SK-N-SH (cell line): Measurements from ENCODE around the gene TRIM27. TPM values are rescaled to one million over a fixed set of nuclear protein-coding genes. Genes with fewer than 3 reads are reported as not detected.

Experiments
- CTCF ChIA-PET: fragments of 300-600, 350-600 bp; formaldehyde crosslinking; extraction: SDS; loops from one replicate; lab custom pipeline; 2021; lab: Yijun Ruan, JAX
- POLR2A ChIA-PET: fragments of 350-600 bp; sonication (Branson Sonifier 250); formaldehyde crosslinking; extraction: SDS; loops from one replicate; lab custom pipeline; 2020; ENCODE audit warnings: antibody characterized with exemption, inconsistent platforms; lab: Yijun Ruan, JAX
- DNase-seq: peaks from one replicate; pipeline ENCODE4 v3.0.0; 2012
- H2AFZ ChIP-seq: fragments of 200-600 bp; sonication (generic); 2 replicates; pipeline ENCODE4 v1.8.1; 2016; ENCODE audit warnings: antibody characterized with exemption, mild to moderate bottlenecking, low read depth
- H3F3A ChIP-seq: fragments of 200-600 bp; sonication (generic); replicated peaks from 2 replicates; pipeline ENCODE3; 2016; ENCODE audit warnings: antibody characterized with exemption, mild to moderate bottlenecking; ENCODE audit not compliant: insufficient read depth
- H3K27ac ChIP-seq, 2 experiments: fragments of 200-500 bp in 1 of 2; fragments of 200-600 bp in 1 of 2; sonication (Bioruptor generic) in 1 of 2; sonication (generic), shearing (Covaris generic) in 1 of 2; 2 replicates each; pipeline versions ENCODE4 v1.5.1 to v1.6.1; 2014 to 2016; ENCODE audit warnings: low read depth in 2 of 2, inconsistent platforms in 1 of 2, low read length in 1 of 2, mild to moderate bottlenecking in 1 of 2, mixed read lengths in 1 of 2
- H3K27me3 ChIP-seq: fragments of 200-600 bp; sonication (generic), shearing (Covaris generic); 2 replicates; pipeline ENCODE4 v1.6.1; 2016; ENCODE audit warnings: mixed run types; ENCODE audit not compliant: insufficient read depth
- H3K36me3 ChIP-seq, 2 experiments: fragments of 200-500 bp in 1 of 2; fragments of 200-600 bp in 1 of 2; sonication (Bioruptor generic) in 1 of 2; sonication (generic) in 1 of 2; replicated peaks in 1 of 2; 2 replicates each; pipeline versions ENCODE3 to v1.5.1; 2014 to 2016; ENCODE audit warnings: low read length in 1 of 2, mild to moderate bottlenecking in 1 of 2; ENCODE audit not compliant: insufficient read depth in 2 of 2, control insufficient read depth in 1 of 2
- H3K4me1 ChIP-seq, 2 experiments: fragments of 200-500 bp in 1 of 2; fragments of 200-600 bp in 1 of 2; sonication (Bioruptor generic) in 1 of 2; sonication (generic), shearing (Covaris generic) in 1 of 2; 2 replicates each; pipeline versions ENCODE4 v1.5.1 to v1.6.1; 2014 to 2016; ENCODE audit warnings: low read depth in 1 of 2, low read length in 1 of 2, mixed run types in 1 of 2; ENCODE audit not compliant: insufficient read depth in 2 of 2, control insufficient read depth in 1 of 2
- H3K4me2 ChIP-seq: fragments of 200-600 bp; sonication (generic), shearing (Covaris generic); 2 replicates; pipeline ENCODE4 v1.6.1; 2017; ENCODE audit warnings: mixed run types
- H3K4me3 ChIP-seq, 2 experiments: fragments of 200-500 bp in 1 of 2; fragments of 200-600 bp in 1 of 2; sonication (Bioruptor generic) in 1 of 2; sonication (generic), shearing (Covaris generic) in 1 of 2; 2 replicates each; pipeline versions ENCODE4 v1.5.1 to v1.8.1; 2014 to 2016; ENCODE audit warnings: low read depth in 2 of 2, inconsistent platforms in 1 of 2, low read length in 1 of 2, mild to moderate bottlenecking in 1 of 2, mixed read lengths in 1 of 2, moderate library complexity in 1 of 2
- H3K79me2 ChIP-seq: fragments of 200-600 bp; sonication (generic); 2 replicates; pipeline ENCODE4 v1.8.1; 2017; ENCODE audit warnings: mild to moderate bottlenecking; ENCODE audit not compliant: insufficient read depth
- H3K9ac ChIP-seq: fragments of 200-600 bp; sonication (generic); 2 replicates; pipeline ENCODE4 v1.6.1; 2017; ENCODE audit warnings: mixed run types
- H3K9me2 ChIP-seq: fragments of 200-600 bp; sonication (generic); 2 replicates; pipeline ENCODE4 v1.6.1; 2017; ENCODE audit warnings: mixed run types
- H3K9me3 ChIP-seq: fragments of 200-600 bp; sonication (generic); 2 replicates; pipeline ENCODE4 v1.6.1; 2017; ENCODE audit warnings: mixed run types, mild to moderate bottlenecking, moderate library complexity
- H4K20me1 ChIP-seq: fragments of 200-600 bp; sonication (generic); 2 replicates; pipeline ENCODE4 v1.6.1; 2017; ENCODE audit warnings: mild to moderate bottlenecking, mixed run types; ENCODE audit not compliant: insufficient read depth
- EP300 ChIP-seq, 2 experiments: IDR thresholded peaks; 2 replicates each; pipeline versions ENCODE4 v1.4.0 to v1.6.1; 2012; ENCODE audit warnings: borderline replicate concordance in 1 of 2, low read depth in 1 of 2, low read length in 1 of 2
- EZH2phosphoT487 ChIP-seq: fragments of 200-600 bp; sonication (generic); IDR thresholded peaks from 2 replicates; pipeline ENCODE4 v1.6.1; 2017; ENCODE audit warnings: low read depth, mixed run types, mild to moderate bottlenecking, antibody characterized with exemption, moderate library complexity, borderline replicate concordance
- GABPA ChIP-seq: IDR thresholded peaks from 2 replicates; pipeline ENCODE4 v1.4.0; 2012; ENCODE audit warnings: low read depth, mild to moderate bottlenecking
- MEF2A ChIP-seq: IDR thresholded peaks from 2 replicates; pipeline ENCODE4 v1.4.0; 2012; ENCODE audit warnings: low read depth, borderline replicate concordance
- MXI1 ChIP-seq: IDR thresholded peaks from 2 replicates; pipeline ENCODE4 v1.6.1; 2012; ENCODE audit warnings: mild to moderate bottlenecking, low read depth, low read length, improper control_type of control experiment
- NRF1 ChIP-seq: IDR thresholded peaks from 2 replicates; pipeline ENCODE4 v1.6.1; 2012; ENCODE audit warnings: low read depth, mild to moderate bottlenecking, low read length
- RAD21 ChIP-seq: IDR thresholded peaks from 2 replicates; pipeline ENCODE4 v1.6.1; 2012; ENCODE audit warnings: mild to moderate bottlenecking, low read length
- RXRA ChIP-seq: IDR thresholded peaks from 2 replicates; pipeline ENCODE4 v1.4.0; 2012; ENCODE audit warnings: low read depth, mild to moderate bottlenecking, borderline replicate concordance
- SIN3A ChIP-seq: IDR thresholded peaks from 2 replicates; pipeline ENCODE4 v1.6.1; 2012; ENCODE audit warnings: low read depth, mild to moderate bottlenecking, low read length, moderate library complexity, borderline replicate concordance
- TEAD4 ChIP-seq: IDR thresholded peaks from 2 replicates; pipeline ENCODE4 v1.4.0; 2012; ENCODE audit warnings: mild to moderate bottlenecking, borderline replicate concordance; ENCODE audit not compliant: insufficient read depth
- WGBS: methylation state at CpG from one replicate; pipeline ENCODE4 v1.1.6; 2017; ENCODE audit warnings: low lambda C conversion rate; 5-methylcytosine and 5-hydroxymethylcytosine counted together
- polyA plus RNA-seq, 3 experiments: library from polyadenylated mRNA; depleted of rRNA; stranded (reverse); fragments of >200 nt; gene quantifications; 2 replicates each; pipeline ENCODE4 v1.2.3, GENCODE V29; 2012
- TF ChIP-seq, protein P1 (sequence below): fragments of 150-350 bp; IDR thresholded peaks from 2 replicates; pipeline ENCODE4 v1.6.1; 2017; ENCODE audit warnings: antibody characterized with exemption, low read length, low read depth, borderline replicate concordance
- TF ChIP-seq, protein P2 (sequence below): IDR thresholded peaks from 2 replicates; pipeline ENCODE4 v1.4.0; 2012; ENCODE audit warnings: low read depth, borderline replicate concordance
- TF ChIP-seq, protein P3 (sequence below): IDR thresholded peaks from 2 replicates; pipeline ENCODE4 v1.4.0; 2012; ENCODE audit warnings: low read depth, borderline replicate concordance
- TF ChIP-seq, protein P4 (sequence below): IDR thresholded peaks from 2 replicates; pipeline ENCODE4; 2012
- TF ChIP-seq, protein P5 (sequence below): IDR thresholded peaks from 2 replicates; pipeline ENCODE4 v1.4.0; 2012; ENCODE audit warnings: low read depth

The TRIM27 gene
- polyA plus RNA-seq, 1 of the 3 experiments (the other 2 are of a cell fraction): 43.8 TPM

DNA sequence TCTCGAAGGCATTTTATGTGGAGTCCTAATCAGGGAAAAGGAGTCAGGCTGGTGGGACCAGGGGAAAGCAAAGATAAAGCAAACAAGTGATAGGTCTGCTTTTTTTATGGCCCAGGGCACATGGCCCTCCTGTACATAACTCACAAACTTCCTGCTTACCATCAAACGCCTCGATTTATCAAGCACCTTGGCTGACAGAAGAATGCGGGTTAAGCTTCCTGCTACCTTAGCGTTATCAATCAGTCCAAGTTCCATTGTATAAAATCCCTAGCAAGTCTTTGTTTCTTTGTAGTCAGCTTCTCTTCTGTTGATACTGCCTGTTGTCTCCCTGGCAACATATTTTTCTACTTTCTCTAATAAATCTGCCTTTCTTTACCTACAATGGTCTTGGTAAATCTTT is 4.1 kb upstream of the TRIM27 start:
- Histone ChIP-seq H3K27me3 (no peaks in the 10 kb centered on the region), H3F3A (peaks cover 11% of the 10 kb centered on the region), H3K4me1 (peaks cover 0 to 6% of the 10 kb centered on the region in 2 experiments; a peak in 2 of 4 replicates), H3K79me2 (peaks cover 9% of the 10 kb centered on the region), H3K4me2 (no peak overlapping the region), H3K9me3 (no peaks in the 10 kb centered on the region), H3K36me3 (no peaks in the 10 kb centered on the region), H3K9me2 (no peaks in the 10 kb centered on the region), H3K4me3 (no peak overlapping the region), H3K27ac (no peak overlapping the region), H3K9ac (no peak overlapping the region), H4K20me1 (no peaks in the 10 kb centered on the region), H2AFZ (no peak overlapping the region)
- DNase-seq: no peak
- ChIA-PET CTCF (no interaction called here), POLR2A (no interaction called here)
- 82% methylated on average over 5 of the region's 5 CpGs for WGBS
- TF ChIP-seq MEF2A (no peak), GABPA (no peak), RAD21 (no peak), TEAD4 (no peak), EP300 (IDR thresholded peaks at IDR 0.05; ENCODE audit: borderline replicate concordance in 1 of 2, low read depth in 1 of 2, low read length in 1 of 2) (no peak), NRF1 (no peak), SIN3A (no peak), EZH2phosphoT487 (no peak), MXI1 (no peak), RXRA (no peak)
- TF ChIP-seq, protein P1, sequence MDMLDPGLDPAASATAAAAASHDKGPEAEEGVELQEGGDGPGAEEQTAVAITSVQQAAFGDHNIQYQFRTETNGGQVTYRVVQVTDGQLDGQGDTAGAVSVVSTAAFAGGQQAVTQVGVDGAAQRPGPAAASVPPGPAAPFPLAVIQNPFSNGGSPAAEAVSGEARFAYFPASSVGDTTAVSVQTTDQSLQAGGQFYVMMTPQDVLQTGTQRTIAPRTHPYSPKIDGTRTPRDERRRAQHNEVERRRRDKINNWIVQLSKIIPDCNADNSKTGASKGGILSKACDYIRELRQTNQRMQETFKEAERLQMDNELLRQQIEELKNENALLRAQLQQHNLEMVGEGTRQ: no peak
- TF ChIP-seq, protein P2, sequence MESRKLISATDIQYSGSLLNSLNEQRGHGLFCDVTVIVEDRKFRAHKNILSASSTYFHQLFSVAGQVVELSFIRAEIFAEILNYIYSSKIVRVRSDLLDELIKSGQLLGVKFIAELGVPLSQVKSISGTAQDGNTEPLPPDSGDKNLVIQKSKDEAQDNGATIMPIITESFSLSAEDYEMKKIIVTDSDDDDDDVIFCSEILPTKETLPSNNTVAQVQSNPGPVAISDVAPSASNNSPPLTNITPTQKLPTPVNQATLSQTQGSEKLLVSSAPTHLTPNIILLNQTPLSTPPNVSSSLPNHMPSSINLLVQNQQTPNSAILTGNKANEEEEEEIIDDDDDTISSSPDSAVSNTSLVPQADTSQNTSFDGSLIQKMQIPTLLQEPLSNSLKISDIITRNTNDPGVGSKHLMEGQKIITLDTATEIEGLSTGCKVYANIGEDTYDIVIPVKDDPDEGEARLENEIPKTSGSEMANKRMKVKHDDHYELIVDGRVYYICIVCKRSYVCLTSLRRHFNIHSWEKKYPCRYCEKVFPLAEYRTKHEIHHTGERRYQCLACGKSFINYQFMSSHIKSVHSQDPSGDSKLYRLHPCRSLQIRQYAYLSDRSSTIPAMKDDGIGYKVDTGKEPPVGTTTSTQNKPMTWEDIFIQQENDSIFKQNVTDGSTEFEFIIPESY: no peak
- TF ChIP-seq, protein P3, sequence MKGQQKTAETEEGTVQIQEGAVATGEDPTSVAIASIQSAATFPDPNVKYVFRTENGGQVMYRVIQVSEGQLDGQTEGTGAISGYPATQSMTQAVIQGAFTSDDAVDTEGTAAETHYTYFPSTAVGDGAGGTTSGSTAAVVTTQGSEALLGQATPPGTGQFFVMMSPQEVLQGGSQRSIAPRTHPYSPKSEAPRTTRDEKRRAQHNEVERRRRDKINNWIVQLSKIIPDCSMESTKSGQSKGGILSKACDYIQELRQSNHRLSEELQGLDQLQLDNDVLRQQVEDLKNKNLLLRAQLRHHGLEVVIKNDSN: no peak
- TF ChIP-seq, protein P4, sequence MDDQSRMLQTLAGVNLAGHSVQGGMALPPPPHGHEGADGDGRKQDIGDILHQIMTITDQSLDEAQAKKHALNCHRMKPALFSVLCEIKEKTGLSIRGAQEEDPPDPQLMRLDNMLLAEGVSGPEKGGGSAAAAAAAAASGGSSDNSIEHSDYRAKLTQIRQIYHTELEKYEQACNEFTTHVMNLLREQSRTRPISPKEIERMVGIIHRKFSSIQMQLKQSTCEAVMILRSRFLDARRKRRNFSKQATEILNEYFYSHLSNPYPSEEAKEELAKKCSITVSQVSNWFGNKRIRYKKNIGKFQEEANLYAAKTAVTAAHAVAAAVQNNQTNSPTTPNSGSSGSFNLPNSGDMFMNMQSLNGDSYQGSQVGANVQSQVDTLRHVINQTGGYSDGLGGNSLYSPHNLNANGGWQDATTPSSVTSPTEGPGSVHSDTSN: no peak
- TF ChIP-seq, protein P5, sequence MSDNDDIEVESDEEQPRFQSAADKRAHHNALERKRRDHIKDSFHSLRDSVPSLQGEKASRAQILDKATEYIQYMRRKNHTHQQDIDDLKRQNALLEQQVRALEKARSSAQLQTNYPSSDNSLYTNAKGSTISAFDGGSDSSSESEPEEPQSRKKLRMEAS: no peak
